Chondrocyte (in vitro differentiated cells): ENCODE data around the gene NDST4. TPM values are rescaled to one million over a fixed set of nuclear protein-coding genes. Genes with fewer than 3 reads are reported as not detected.

Experiments used
- DNase-seq: peaks from one replicate; pipeline ENCODE4 v3.0.0; 2021; ENCODE audit warnings: mixed read lengths, low spot score
- H3K27ac Mint-ChIP-seq: one replicate; pipeline ENCODE4 v1.8.0; 2021; ENCODE audit warnings: mild to moderate bottlenecking, moderate library complexity, mixed read lengths; ENCODE audit not compliant: unreplicated experiment
- H3K27me3 Mint-ChIP-seq: 2 replicates; pipeline ENCODE4 v1.8.0; 2021; ENCODE audit warnings: low read depth, mixed read lengths
- H3K36me3 Mint-ChIP-seq: 2 replicates; pipeline ENCODE4 v1.8.0; 2021; ENCODE audit warnings: low read depth, mixed read lengths
- H3K4me1 Mint-ChIP-seq: 2 replicates; pipeline ENCODE4 v1.8.0; 2021; ENCODE audit warnings: low read depth, mild to moderate bottlenecking, mixed read lengths
- H3K4me3 Mint-ChIP-seq: one replicate; pipeline ENCODE4 v1.8.0; 2021; ENCODE audit warnings: mild to moderate bottlenecking, moderate library complexity, mixed read lengths; ENCODE audit not compliant: unreplicated experiment
- H3K9me3 Mint-ChIP-seq: 2 replicates; pipeline ENCODE4 v1.8.0; 2021; ENCODE audit warnings: low read depth, mixed read lengths
- CTCF ChIP-seq: fragments of 200-600 bp; sonication (generic); IDR thresholded peaks from 2 replicates; pipeline ENCODE4 v1.5.0; 2021; ENCODE audit warnings: antibody characterized with exemption, mild to moderate bottlenecking, moderate library complexity
- total RNA-seq: library from RNA; stranded (reverse); gene quantifications from 3 replicates; pipeline ENCODE4 v1.2.1, GENCODE V29; 2021

NDST4 gene
- total RNA-seq, 1 donor from 2014 or later, result not detected

- no peak for TF ChIP-seq CTCF
- H3K27ac Mint-ChIP-seq, result no peak overlapping the region
- no peaks in the 10 kb centered on the region for H3K9me3 Mint-ChIP-seq
- DNase-seq, result no peak
- no peaks in the 10 kb centered on the region for H3K27me3 Mint-ChIP-seq
- H3K36me3 Mint-ChIP-seq, result no peaks in the 10 kb centered on the region
- peaks cover 1% of the 10 kb centered on the region for H3K4me1 Mint-ChIP-seq
- H3K4me3 Mint-ChIP-seq, result no peak overlapping the region
Measured at GRCh38 chr4:115058533-115058932, 54.9 kb downstream of the NDST4 start.

- no peaks in the 10 kb centered on the region for H3K36me3 Mint-ChIP-seq
- DNase-seq, result no peak
- H3K9me3 Mint-ChIP-seq, result no peaks in the 10 kb centered on the region
- H3K4me3 Mint-ChIP-seq, result no peak overlapping the region
- peaks cover 5% of the 10 kb centered on the region for H3K4me1 Mint-ChIP-seq
- H3K27me3 Mint-ChIP-seq, result no peaks in the 10 kb centered on the region
- no peak overlapping the region for H3K27ac Mint-ChIP-seq
- no peak for TF ChIP-seq CTCF
Measured at GRCh38 chr4:115054836-115055235, 58.6 kb downstream of the NDST4 start.

- no peaks in the 10 kb centered on the region for H3K36me3 Mint-ChIP-seq
- H3K27ac Mint-ChIP-seq, result no peak overlapping the region
- no peaks in the 10 kb centered on the region for H3K27me3 Mint-ChIP-seq
- H3K9me3 Mint-ChIP-seq, result no peaks in the 10 kb centered on the region
- TF ChIP-seq CTCF, result no peak
- H3K4me3 Mint-ChIP-seq, result no peak overlapping the region
- peaks cover 5% of the 10 kb centered on the region for H3K4me1 Mint-ChIP-seq
- DNase-seq, result no peak
Measured at GRCh38 chr4:115053313-115053712, 60.1 kb downstream of the NDST4 start.

- Mint-ChIP-seq H3K36me3 (no peaks in the 10 kb centered on the region), H3K4me1 (no peaks in the 10 kb centered on the region)
Measured at GRCh38 chr4:115042496-115042895, 70.9 kb downstream of the NDST4 start.

GRCh38 chr4:115030281-115030680 is 83.1 kb downstream of the NDST4 start:
- no peaks in the 10 kb centered on the region for H3K4me1 Mint-ChIP-seq
- H3K36me3 Mint-ChIP-seq, result no peaks in the 10 kb centered on the region
- no peak overlapping the region for H3K4me3 Mint-ChIP-seq
- no peaks in the 10 kb centered on the region for H3K9me3 Mint-ChIP-seq
- H3K27me3 Mint-ChIP-seq, result no peaks in the 10 kb centered on the region
- TF ChIP-seq CTCF, result no peak
- no peak overlapping the region for H3K27ac Mint-ChIP-seq
- no peak for DNase-seq

More at GRCh38 chr4:115042496-115042895, 70.9 kb downstream of the NDST4 start:
- Mint-ChIP-seq H3K9me3 (no peaks in the 10 kb centered on the region), H3K27ac (no peak overlapping the region), H3K27me3 (no peaks in the 10 kb centered on the region), H3K4me3 (no peak overlapping the region)
- DNase-seq, result no peak
- TF ChIP-seq CTCF, result peak; percentile 35
